ENCODE measurements around the gene GPR15LG.

DNA sequence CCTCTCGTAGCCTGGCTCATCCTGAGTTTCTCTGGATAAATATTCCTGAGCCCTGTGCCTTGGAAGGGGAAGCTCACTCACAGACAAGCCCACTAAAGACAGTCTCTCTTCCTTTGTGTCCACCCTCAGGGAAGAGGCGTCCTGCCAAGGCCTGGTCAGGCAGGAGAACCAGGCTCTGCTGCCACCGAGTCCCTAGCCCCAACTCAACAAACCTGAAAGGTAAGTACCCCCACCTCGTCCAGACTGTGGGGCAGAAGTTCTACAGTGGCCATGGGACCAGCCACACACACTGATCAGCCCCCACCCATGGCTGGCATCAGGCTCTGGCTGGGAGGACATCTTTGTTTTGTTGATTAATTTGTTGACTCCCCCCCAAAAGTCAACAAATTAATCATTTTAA, 2.8 kb downstream of the GPR15LG start:
- TF ChIP-seq POLR2A (IDR thresholded peaks at IDR 0.05) (no peak), EP300 (IDR thresholded peaks at IDR 0.05) (no peak)
- TF ChIP-seq, protein P1, sequence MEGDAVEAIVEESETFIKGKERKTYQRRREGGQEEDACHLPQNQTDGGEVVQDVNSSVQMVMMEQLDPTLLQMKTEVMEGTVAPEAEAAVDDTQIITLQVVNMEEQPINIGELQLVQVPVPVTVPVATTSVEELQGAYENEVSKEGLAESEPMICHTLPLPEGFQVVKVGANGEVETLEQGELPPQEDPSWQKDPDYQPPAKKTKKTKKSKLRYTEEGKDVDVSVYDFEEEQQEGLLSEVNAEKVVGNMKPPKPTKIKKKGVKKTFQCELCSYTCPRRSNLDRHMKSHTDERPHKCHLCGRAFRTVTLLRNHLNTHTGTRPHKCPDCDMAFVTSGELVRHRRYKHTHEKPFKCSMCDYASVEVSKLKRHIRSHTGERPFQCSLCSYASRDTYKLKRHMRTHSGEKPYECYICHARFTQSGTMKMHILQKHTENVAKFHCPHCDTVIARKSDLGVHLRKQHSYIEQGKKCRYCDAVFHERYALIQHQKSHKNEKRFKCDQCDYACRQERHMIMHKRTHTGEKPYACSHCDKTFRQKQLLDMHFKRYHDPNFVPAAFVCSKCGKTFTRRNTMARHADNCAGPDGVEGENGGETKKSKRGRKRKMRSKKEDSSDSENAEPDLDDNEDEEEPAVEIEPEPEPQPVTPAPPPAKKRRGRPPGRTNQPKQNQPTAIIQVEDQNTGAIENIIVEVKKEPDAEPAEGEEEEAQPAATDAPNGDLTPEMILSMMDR (IDR thresholded peaks at IDR 0.05), result no peak
